GM21529 (cell line): ENCODE data around the gene NEK8.
"Not testable (repeated sequence)": the region's sequence is repeated elsewhere in the genome, so short reads cannot be mapped to it uniquely, and the experiment has no call there.

Experiments used
- ATAC-seq: cut with Tn5 transposase; IDR thresholded peaks from one replicate; pipeline ENCODE4 v1.9.1; 2021; ENCODE audit not compliant: unreplicated experiment

The NEK8 gene

DNA sequence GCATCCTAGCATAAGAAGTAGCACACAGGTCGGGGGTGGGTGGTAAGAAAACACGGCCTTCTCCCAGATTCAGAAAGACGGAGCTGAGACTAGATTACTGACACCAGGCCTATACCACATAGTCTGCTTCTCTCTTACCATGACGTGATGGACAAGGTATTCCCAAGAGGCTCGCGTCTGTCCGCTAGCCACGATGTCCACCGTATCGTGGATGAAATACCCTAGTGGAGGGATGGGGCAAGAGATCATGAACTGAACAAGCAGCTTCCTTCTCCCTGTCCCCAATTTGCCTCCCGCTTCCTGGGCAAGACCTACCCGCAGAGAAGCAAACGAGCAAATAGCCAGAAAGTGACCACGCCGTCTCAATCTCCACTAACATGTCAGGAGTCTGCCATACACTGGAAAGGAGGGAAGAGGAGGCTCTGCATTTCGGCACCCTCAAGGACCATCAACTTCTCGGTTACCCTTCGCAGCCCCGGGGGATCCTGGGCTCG, 3.4 kb upstream of the NEK8 start:
- ATAC-seq: no peak

DNA sequence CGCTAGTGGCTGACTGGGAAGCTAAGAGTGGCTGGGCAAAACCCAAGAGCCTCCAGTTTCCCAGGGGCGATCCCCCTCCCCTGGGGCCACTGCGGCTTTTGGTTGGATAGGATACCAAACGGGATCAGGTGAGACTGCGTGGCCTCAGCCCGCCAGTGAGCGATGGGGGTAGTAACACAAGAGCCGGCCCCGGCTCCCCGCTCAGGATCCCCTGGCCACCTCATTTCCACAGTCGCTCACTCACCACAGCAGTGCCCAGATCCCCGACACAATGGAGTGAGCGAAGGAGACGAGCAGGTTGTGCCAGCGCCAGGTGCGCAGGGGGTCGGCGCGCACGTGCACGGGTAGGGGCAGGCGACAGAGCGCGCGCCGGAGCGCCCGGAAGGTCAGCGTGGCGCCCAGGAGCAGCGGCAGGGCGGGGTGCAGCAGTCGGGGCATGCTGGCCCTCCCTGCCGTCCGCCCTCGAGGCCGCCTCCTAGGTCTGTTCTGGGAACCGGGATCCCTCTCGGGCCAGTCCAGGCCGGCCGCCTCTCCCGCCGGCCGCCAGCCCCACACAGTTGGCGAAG, 2.8 kb upstream of the NEK8 start:
- no peak for ATAC-seq

DNA sequence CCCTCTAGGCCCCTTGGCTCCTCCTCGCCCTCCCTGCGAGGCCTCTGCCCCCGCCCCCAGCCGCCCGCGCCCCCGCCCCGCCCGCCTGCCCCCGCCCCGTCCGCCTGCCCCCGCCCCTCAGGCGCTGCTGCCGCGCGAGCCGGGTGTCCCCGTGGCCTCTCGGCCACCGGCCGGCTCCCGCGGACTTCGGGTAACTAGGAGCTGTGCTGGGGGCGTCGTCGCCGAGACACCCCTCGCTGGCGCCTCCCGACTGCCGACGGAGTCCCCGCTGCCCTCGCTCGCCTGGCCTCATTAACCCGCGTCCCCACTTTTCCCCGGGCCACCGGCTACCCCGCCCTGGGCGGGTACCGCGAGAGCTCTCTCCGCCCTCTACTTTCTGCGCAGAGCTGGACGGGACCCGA, 2.4 kb upstream of the NEK8 start, which contains the start of gene TLCD1:
Gene TLCD1 (minus strand): TSS at position 8 of the 401 bp plus-strand sequence. CDS start 136 bp downstream, outside the sequence.
- ATAC-seq: no peak

DNA sequence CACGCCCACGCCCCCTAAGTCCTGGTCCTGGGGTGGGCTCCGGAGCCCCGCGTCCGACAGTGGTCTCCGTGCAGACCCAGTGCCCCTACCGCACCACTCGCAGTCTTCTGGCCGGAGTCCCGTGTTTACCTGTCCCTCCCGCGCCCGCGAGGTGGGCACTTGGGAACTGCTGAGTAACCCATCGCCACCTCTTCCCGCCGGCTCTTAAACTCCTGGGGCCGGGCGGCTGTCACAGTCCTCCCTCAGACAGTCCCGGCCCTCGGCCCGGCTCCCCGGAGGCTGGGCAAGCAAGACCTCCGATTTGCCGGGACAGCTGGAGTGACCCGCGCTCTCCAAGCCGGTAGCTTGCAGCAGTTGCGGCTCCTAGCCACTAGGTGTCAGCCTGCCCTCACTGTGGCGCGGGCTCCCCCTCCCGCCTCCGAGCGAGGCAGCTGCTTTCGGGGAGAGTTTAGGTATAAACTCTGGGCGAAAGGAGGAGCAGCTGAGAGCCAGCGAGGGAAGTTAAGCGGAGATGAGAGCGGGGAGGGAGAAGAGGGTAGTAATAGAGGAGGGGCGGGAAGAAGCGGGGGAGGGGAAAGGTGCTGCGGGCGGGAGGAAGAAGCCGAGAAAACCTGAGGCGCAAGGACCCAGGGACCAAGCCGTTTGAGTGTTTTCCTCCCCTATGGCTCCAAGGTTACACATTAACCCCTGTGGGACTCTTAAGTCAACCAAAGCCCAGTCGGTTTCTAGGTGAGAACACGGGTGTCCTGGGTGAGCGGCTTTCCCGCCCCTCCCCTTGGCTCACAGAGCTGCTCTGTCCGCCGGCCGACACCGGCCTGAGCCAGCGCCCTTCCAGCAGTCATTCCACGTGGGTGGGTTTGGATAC, 1.7 kb upstream of the NEK8 start:
- peak; percentile 39 for ATAC-seq

DNA sequence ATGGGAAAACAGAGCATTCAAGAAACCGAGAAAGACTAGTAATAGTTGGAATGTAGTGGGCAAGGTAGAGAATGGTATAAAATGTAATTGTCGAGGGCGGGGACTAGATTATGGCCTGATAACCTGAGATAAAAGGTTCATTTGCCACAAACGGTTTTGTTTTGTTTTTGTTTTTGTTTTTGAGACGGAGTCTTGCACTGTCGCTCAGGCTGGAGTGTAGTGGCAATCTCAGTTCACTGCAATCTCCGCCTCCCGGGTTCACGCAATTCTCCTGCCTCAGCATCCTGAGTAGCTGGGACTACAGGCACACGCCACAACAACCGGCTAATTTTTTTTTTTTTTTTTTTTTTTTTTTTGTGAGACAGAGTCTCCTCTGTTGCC, 1.4 kb downstream of the NEK8 start:
- ATAC-seq: no peak

DNA sequence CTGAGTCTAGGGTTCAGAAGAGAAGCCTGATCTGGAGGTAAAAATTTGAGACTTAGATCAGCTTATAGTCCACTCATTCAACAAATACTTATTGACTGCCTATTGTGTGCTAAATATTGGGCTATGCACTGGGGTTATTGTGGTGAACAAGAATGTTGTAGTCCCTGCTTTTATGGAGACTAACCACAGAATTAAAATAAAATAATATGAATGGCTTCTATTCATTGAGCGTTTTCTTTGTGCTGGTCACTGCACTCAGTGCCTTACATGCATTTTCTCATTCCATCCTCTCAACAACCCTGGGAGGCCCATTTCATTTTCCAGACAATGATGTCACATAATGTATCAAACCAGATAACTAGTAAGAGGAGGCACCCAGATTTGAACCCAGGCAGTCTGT, 4.8 kb downstream of the NEK8 start:
- no peak for ATAC-seq

DNA sequence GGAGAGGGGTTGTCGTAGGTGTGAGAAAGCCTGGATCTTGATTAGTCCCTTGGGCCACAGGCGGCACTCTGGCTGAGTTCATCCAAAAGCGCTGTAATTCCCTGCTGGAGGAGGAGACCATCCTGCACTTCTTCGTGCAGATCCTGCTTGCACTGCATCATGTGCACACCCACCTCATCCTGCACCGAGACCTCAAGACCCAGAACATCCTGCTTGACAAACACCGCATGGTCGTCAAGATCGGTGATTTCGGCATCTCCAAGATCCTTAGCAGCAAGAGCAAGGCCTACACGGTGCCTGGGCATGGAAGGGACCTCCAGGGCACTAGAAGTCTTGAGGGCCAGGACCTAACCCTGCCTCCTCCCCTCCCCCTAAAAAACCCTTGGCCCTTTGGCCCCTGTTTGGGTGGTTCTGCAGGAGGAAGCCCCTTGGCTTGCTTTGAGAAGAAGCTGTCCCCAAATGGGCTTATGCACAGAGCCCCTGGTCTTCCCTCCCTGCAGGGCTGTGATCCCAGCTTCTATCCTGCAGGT, 6.2 kb downstream of the NEK8 start:
- no peak for ATAC-seq

DNA sequence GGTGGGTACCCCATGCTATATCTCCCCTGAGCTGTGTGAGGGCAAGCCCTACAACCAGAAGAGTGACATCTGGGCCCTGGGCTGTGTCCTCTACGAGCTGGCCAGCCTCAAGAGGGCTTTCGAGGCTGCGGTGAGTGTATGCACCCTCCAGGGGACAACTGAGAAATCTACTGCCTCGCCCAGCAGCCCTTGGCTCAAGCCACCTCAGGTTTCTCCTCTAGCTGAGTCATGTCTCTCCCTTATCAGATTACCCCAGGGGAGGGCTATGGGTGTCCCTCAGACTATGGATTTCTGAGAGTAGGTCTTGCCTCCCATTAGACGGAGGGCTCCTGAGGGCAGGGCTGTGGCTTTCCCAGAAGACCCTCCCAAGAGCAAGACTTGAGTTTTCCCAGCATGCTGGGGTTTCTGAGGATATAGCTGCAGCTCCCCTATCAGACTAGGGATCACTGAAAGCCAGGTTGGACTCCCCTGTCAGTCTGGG, 6.7 kb downstream of the NEK8 start:
- no peak for ATAC-seq

DNA sequence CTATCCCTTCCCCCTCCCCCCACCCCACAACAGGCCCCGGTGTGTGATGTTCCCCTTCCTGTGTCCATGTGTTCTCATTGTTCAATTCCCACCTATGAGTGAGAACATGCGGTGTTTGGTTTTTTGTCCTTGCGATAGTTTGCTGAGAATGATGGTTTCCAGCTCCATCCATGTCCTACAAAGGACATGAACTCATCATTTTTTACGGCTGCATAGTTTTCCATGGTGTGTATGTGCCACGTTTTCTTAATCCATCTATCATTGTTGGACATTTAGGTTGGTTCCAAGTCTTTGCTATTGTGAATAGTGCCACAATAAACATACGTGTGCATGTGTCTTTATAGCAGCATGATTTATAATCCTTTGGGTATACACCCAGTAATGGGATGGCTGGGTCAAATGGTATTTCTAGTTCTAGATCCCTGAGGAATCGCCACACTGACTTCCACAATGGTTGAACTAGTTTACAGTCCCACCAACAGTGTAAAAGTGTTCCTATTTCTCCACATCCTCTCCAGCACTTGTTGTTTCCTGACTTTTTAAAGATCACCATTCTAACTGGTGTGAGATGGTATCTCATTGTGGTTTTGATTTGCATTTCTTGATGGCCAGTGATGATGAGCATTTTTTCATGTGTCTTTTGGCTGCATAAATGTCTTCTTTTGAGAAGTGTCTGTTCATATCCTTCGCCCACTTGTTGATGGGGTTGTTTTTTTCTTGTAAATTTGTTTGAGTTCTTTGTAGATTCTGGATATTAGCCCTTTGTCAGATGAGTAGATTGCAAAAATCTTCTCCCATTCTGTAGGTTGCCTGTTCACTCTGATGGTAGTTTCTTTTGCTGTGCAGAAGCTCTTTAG, 7.6 kb downstream of the NEK8 start:
- not testable (repeated sequence) for ATAC-seq

DNA sequence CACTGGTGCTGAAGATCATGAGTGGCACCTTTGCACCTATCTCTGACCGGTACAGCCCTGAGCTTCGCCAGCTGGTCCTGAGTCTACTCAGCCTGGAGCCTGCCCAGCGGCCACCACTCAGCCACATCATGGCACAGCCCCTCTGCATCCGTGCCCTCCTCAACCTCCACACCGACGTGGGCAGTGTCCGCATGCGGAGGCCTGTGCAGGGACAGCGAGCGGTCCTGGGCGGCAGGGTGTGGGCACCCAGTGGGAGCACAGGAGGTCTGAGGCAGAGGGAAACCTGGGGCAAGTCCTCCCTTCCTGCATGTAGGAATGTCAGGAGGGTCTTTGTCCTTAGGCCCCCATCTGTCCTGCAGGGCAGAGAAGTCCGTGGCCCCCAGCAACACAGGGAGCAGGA, 8.7 kb downstream of the NEK8 start:
- ATAC-seq: no peak

DNA sequence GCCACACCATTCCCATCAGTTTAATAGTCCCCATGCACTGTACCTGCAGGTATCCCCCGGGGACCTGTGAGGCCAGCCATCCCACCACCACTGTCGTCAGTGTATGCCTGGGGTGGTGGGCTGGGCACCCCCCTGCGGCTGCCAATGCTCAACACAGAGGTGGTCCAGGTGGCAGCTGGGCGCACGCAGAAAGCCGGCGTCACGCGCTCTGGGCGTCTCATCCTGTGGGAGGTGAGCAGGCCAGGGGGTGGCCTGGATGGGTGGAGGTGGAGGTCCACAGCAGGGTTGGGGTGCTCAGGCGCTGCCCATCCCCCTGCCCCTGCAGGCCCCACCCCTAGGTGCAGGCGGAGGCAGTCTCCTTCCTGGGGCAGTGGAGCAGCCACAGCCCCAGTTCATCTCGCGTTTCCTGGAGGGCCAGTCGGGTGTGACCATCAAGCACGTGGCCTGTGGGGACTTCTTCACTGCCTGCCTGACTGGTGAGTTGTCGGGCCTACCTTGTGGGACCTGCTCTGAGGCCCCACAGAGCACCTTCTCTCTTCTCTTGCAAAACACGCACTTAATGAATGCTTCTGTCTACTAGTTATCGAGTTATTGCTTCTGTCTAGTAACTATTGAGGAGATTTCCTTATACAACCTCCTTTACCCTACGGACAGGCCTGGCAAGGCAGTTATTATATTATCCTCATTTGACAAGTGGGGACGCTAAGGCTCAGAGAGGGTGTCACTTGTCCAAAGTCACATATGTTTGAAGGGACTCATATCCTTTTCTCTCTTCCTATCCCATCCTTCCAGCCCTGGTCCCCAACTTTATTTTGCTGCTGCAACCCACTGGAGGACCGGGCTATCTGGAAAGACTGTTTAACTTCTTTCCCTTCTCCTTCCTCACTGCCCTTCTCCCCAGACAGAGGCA, 9.4 kb downstream of the NEK8 start:
- peak; percentile 70 for ATAC-seq

DNA sequence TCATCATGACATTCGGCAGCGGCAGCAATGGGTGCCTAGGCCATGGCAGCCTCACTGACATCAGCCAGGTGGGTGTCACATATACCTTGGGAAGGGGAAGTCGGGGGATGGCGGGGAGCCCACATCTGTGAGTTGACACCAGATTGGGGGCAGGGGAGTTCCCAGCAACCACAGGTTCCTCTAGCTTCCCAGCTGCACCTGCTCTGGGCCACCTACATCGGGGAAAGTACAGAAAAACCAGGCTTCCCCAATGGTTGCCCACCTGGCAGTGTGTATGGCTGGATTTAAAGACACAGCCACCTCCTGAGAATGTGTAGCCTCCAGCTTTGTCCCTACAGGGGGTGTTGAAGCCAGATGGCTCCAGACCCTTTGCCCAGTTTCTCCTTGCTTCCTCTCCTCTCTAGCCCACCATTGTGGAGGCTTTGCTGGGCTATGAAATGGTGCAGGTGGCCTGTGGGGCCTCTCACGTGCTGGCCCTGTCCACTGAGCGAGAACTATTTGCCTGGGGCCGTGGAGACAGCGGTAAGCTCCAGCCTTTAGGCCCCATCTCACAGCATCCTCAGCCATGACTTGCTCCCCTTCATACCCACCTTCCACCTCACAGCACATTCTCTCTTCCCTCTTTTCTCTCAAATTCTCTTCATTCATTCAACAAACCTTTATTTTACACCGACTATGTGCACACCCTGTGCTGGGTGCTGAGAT, 10.2 kb downstream of the NEK8 start:
- ATAC-seq: no peak

DNA sequence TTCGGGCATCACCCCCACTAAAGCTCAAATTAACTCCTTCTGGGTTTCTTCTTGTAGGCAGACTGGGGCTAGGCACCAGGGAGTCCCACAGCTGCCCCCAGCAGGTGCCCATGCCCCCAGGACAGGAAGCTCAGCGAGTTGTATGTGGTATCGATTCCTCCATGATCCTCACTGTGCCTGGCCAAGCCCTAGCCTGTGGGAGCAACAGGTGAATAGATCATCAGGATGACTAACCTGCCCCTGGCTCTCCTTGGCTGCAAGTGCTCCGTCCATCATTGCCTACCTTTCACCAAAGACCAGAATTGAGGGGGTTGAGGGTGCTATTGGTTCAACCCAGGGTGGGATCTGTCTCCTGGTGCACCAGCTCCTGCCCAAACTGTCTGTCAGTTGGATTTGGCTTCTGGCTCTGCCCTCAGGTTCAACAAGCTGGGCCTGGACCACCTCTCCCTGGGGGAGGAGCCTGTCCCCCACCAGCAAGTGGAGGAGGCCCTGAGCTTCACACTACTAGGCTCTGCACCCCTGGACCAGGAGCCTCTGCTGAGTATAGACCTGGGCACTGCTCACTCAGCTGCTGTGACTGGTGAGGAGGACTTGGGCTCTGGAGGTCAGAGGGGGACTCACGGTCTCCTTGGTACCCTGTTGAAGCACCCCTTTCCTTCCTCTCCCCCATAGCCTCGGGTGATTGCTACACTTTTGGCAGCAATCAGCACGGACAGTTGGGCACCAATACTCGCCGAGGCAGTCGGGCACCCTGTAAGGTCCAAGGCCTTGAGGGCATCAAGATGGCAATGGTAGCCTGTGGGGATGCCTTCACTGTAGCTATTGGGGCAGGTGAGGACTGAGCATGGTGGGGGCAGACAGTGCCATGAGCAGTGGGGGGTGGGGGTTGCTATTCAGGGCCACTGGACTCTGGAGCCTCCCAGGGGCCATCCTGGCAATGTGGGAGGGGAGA, 12.1 kb downstream of the NEK8 start:
- no peak for ATAC-seq

DNA sequence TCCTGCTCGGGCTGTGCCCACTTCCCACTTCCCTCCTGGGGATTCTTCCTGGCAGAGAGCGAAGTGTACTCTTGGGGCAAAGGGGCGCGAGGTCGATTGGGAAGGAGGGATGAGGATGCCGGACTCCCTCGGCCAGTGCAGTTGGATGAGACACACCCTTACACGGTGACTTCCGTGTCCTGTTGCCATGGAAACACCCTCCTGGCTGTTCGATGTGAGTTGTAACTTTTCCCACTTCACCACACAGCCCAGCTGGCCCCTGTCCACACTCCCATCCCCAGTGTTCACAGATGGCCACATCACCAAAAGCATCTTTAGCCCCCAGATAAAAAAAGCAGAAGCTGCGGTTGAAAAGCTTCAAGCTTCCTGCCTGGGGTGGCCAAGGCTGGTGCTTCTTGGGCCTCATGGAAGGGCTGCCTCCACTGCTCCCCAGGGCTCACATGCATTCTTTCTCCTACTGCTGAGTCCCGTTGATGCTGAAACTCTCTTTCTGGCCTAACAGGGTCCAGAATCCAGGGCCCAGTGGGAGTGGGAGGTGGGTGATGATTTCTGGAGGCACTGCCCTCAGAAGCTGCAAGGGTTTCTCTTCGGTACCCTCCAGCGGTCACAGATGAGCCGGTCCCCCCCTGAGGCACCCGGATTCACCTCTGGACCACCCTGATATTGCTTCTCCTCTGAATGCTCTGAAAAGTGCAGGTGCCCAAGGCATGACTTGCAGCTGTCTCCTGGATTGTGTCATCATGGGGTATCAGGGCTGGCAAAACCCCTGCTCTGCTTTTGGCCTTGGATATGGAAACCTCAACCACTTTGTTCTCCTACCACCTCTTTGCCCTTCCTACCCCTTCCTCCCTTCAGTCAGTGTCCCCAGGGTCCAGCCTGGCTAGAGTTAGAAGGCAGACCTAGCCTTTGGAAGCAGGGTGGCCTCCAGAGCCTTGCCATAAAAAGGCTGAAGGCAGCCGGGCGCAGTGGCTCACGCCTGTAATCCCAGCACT, 13.1 kb downstream of the NEK8 start:
- ATAC-seq: no peak

DNA sequence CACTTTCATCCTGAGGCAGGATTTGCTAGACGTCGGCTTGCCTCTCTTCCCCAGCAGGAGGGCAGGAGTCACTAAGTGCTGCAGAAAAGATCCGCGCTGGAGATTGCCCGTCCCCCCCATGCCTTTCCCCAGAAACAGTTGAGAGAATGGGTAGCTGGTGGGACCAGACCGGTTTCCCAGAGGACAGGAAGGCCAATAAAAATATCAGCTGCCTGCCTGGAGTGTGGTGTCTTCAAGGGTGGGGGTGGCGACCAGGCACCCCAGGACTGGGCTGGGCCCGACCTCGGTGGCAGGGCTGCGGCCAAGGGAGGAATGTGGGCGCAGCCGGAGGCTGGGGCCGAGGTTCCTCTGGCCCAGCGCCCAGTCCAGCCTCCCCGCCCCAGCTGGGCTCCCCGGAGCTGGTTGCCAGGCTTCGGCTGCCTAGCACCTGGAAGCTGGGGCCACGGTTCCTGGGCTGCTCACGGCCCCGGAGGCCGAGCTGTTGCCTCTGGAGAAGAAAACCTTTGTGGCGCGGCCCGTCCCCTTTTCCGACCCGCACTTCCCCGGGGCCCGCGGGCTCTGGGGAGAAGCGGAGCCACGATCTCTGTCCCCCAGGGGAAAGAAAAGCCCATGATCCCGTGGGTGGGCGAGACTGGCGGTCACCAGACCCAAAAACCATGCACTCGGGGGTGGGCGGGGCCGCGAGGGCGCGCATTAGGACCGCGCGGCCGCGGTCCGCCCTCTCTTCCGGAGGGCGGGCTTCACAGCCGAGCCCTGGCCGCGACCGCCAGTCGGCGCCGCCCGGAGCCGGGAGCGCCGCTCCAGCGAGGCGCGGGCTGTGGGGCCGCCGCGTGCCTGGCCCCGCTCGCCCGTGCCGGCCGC, 14.9 kb downstream of the NEK8 start, which contains the start of gene TRAF4:
Gene TRAF4 (plus strand): TSS at position 769 of the 861 bp plus-strand sequence. CDS start 102 bp downstream, outside the sequence.
- ATAC-seq: peak; percentile 56
